ENCODE data around the gene CFAP126.

GRCh38 chr1:161379071-161379470 lies 11.4 kb upstream of the CFAP126 start:
- no peak for TF ChIP-seq CTCF (IDR thresholded peaks at IDR 0.05; ENCODE audit: low read depth, low read length, poor library complexity, severe bottlenecking)
- TF ChIP-seq EZH2phosphoT487 (IDR thresholded peaks at IDR 0.05; ENCODE audit: borderline replicate concordance, low read length): no peak

Measured in DOHH2 (cell line).